Inflammatory macrophage (primary cell): ENCODE results near the gene DNAJC4.
A peak's percentile ranks its signal among the peaks of the same experiment; 100 is the strongest.

Source experiments
- DNase-seq, 2 donors: peaks; one replicate each; pipeline ENCODE4 v3.0.0-alpha.2; 2020 to 2022
- total RNA-seq, 18 experiments: gene quantifications; one replicate each; lab custom pipeline; 2026; ENCODE audit warnings: mixed read lengths in 6 of 18, inconsistent platforms in 2 of 18; lab: John Stamatoyannopoulos, UW

DNAJC4 gene
- 5.7 to 23.7 (median 12.0) reads per million in 18 experiments for total RNA-seq

GRCh38 chr11:64230171-64230984 lies at the start of gene DNAJC4:
Gene DNAJC4 (plus strand): TSS chr11:64230548. CDS start chr11:64230855, 307 bp downstream.
- DNase-seq, result peak; percentile 73 to 86

- no peak for DNase-seq
Observed at GRCh38 chr11:64180891-64181290, 49.5 kb upstream of the DNAJC4 start.

- peak; percentile 90 to 95 for DNase-seq
Observed at GRCh38 chr11:64181506-64182411, 48.6 kb upstream of the DNAJC4 start.

GRCh38 chr11:64183890-64184289 lies 46.5 kb upstream of the DNAJC4 start:
- no peak for DNase-seq

- peak; percentile 68 to 85 for DNase-seq
Observed at GRCh38 chr11:64185175-64185692, 45.1 kb upstream of the DNAJC4 start.

- peak; percentile 100 for DNase-seq
Observed at GRCh38 chr11:64185693-64186491, 44.5 kb upstream of the DNAJC4 start, which contains the start of gene STIP1. Gene STIP1 (plus strand): TSS chr11:64186171. CDS start chr11:64186262, 91 bp downstream.

- no peak for DNase-seq
Observed at GRCh38 chr11:64186492-64187165, 43.7 kb upstream of the DNAJC4 start.

- DNase-seq, result peak; percentile 91 to 97
Observed at GRCh38 chr11:64192434-64192833, 37.9 kb upstream of the DNAJC4 start.

- DNase-seq, result peak; percentile 88 to 97
Observed at GRCh38 chr11:64196626-64197025, 33.7 kb upstream of the DNAJC4 start.

GRCh38 chr11:64198511-64198910 lies 31.8 kb upstream of the DNAJC4 start:
- peak; percentile 60 to 83 for DNase-seq

GRCh38 chr11:64201543-64201942 lies 28.8 kb upstream of the DNAJC4 start:
- no peak for DNase-seq

- DNase-seq, result no peak
Observed at GRCh38 chr11:64202992-64203391, 27.4 kb upstream of the DNAJC4 start.

GRCh38 chr11:64203421-64204079 lies 26.8 kb upstream of the DNAJC4 start:
- DNase-seq, result no peak

- no peak for DNase-seq
Observed at GRCh38 chr11:64204080-64204440, 26.3 kb upstream of the DNAJC4 start.

- DNase-seq, result peak; percentile 91 to 92
Observed at GRCh38 chr11:64204464-64204989, 25.8 kb upstream of the DNAJC4 start.

- DNase-seq, result peak; percentile 84 to 94
Observed at GRCh38 chr11:64206457-64207255, 23.7 kb upstream of the DNAJC4 start, which contains the start of gene FERMT3. Gene FERMT3 (plus strand): TSS chr11:64206721. CDS start chr11:64207365, 644 bp downstream.

- DNase-seq, result peak; percentile 89 to 95
Observed at GRCh38 chr11:64207256-64208085, 22.9 kb upstream of the DNAJC4 start.

- no peak for DNase-seq
Observed at GRCh38 chr11:64208086-64208795, 22.1 kb upstream of the DNAJC4 start.
